Measurements from ENCODE around the gene ISCU.
"Not testable (repeated sequence)": the region's sequence is repeated elsewhere in the genome, so short reads cannot be mapped to it uniquely, and the experiment has no call there.

Gene ISCU

GRCh38 chr12:108586306-108586705, 23.9 kb downstream of the ISCU start:
- DNase-seq (ENCODE audit: insufficient read length, low spot score) (no peak), FAIRE-seq (no peak)

- FAIRE-seq = no peak
- DNase-seq (ENCODE audit: insufficient read length, low spot score) = no peak
Observed at GRCh38 chr12:108587826-108588225, 25.4 kb downstream of the ISCU start.

GRCh38 chr12:108589028-108589839, 26.8 kb downstream of the ISCU start:
- FAIRE-seq (no peak), DNase-seq (ENCODE audit: insufficient read length, low spot score) (no peak)

GRCh38 chr12:108589840-108590229, 27.4 kb downstream of the ISCU start:
- FAIRE-seq = no peak
- DNase-seq (ENCODE audit: insufficient read length, low spot score) = no peak

GRCh38 chr12:108590463-108590862, 28.1 kb downstream of the ISCU start:
- not testable (repeated sequence) for DNase-seq (ENCODE audit: insufficient read length, low spot score); FAIRE-seq

GRCh38 chr12:108591267-108591980, 29.0 kb downstream of the ISCU start:
- no peak for FAIRE-seq
- no peak for DNase-seq (ENCODE audit: insufficient read length, low spot score)

GRCh38 chr12:108592033-108592909, 29.9 kb downstream of the ISCU start:
- FAIRE-seq (no peak), DNase-seq (ENCODE audit: insufficient read length, low spot score) (no peak)

GRCh38 chr12:108594323-108594903, 32.0 kb downstream of the ISCU start:
- FAIRE-seq (no peak), DNase-seq (ENCODE audit: insufficient read length, low spot score) (no peak)

- DNase-seq (ENCODE audit: insufficient read length, low spot score) (no peak), FAIRE-seq (peak; percentile 95)
Observed at GRCh38 chr12:108594960-108595710, 32.7 kb downstream of the ISCU start.

GRCh38 chr12:108595711-108596647, 33.6 kb downstream of the ISCU start:
- peak; percentile 73 for FAIRE-seq

GRCh38 chr12:108596854-108597558, 34.6 kb downstream of the ISCU start:
- FAIRE-seq = peak; percentile 36
- DNase-seq (ENCODE audit: insufficient read length, low spot score) = no peak

More at GRCh38 chr12:108595711-108596647, 33.6 kb downstream of the ISCU start:
- DNase-seq (ENCODE audit: insufficient read length, low spot score) = no peak

- DNase-seq (ENCODE audit: insufficient read length, low spot score) (no peak), FAIRE-seq (no peak)
Observed at GRCh38 chr12:108597559-108598471, 35.4 kb downstream of the ISCU start, which contains the start of gene TMEM119. Gene TMEM119 (minus strand): TSS chr12:108598084. CDS start chr12:108592383, 5,701 bp downstream.

GRCh38 chr12:108598553-108599250, 36.3 kb downstream of the ISCU start:
- no peak for DNase-seq (ENCODE audit: insufficient read length, low spot score)
- no peak for FAIRE-seq

GRCh38 chr12:108599541-108599940, 37.1 kb downstream of the ISCU start:
- no peak for FAIRE-seq

GRCh38 chr12:108599948-108600701, 37.7 kb downstream of the ISCU start:
- DNase-seq (ENCODE audit: insufficient read length, low spot score) (no peak), FAIRE-seq (no peak)

More at GRCh38 chr12:108599541-108599940, 37.1 kb downstream of the ISCU start:
- no peak for DNase-seq (ENCODE audit: insufficient read length, low spot score)

- no peak for DNase-seq (ENCODE audit: insufficient read length, low spot score)
- no peak for FAIRE-seq
Observed at GRCh38 chr12:108600702-108601007, 38.3 kb downstream of the ISCU start.

All from HTR-8/SVneo (cell line).